ENCODE measurements around the gene ALDH1B1.

Gene ALDH1B1

DNA sequence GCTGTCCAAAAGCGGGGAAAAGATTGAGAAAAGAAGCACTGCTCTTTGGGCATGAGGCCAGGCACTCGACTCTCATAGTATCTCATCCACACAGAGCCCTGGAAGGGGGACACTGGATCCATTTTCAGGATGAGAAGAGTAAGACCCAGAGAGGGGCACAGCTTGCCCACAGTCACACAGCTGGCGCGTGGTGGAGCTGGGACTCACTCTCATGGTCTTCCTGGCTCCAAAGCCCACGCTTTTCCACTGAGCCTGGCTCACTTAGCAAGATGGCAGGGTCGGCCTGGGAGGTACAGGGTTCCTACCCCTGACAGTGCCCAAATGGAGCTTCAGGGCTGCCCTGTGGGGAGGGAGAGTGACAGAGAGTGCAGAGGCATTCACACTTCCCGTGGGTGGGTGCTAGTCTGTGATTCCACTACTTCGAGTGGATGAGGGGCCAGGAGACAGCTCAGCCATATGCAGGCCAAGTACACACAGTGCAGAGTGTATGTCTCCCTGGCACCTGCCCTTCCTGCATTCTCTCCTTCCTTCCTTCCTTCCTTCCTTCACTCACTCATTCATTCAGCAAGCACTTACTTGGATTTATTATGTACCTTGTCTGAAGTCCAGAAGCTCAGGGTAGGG lies 50.1 kb downstream of the ALDH1B1 start:
- no peaks in the 10 kb centered on the region for H3K9me3 ChIP-seq (ENCODE audit: low read depth, low read length)
- TF ChIP-seq EZH2 (IDR thresholded peaks at IDR 0.05) = no peak
- TF ChIP-seq FOXP2 (optimal IDR thresholded peaks at IDR 0.05; ENCODE audit: control extremely low read depth, extremely low read length, insufficient read depth) = no peak
- no peak for TF ChIP-seq POLR2AphosphoS5 (IDR thresholded peaks at IDR 0.05; ENCODE audit: borderline replicate concordance, low read depth, low read length)
- DNase-seq (ENCODE audit: low read depth, low spot score) = no peak
- H3K4me3 ChIP-seq = no peak overlapping the region
- H3K9ac ChIP-seq (ENCODE audit: insufficient read length) = no peak overlapping the region
- no peak overlapping the region for H3K27ac ChIP-seq
- no peaks in the 10 kb centered on the region for H3K36me3 ChIP-seq (ENCODE audit: insufficient read depth, low read length)

GRCh38 chr9:38443181-38443580 lies 50.7 kb downstream of the ALDH1B1 start:
- DNase-seq (ENCODE audit: low read depth, low spot score) = no peak
- Histone ChIP-seq H3K9me3 (ENCODE audit: low read depth, low read length) (no peaks in the 10 kb centered on the region), H3K36me3 (ENCODE audit: insufficient read depth, low read length) (no peaks in the 10 kb centered on the region), H3K9ac (ENCODE audit: insufficient read length) (no peak overlapping the region), H3K27ac (no peak overlapping the region), H3K4me3 (no peak overlapping the region)
- no peak for TF ChIP-seq EZH2 (IDR thresholded peaks at IDR 0.05)
- TF ChIP-seq FOXP2 (optimal IDR thresholded peaks at IDR 0.05; ENCODE audit: control extremely low read depth, extremely low read length, insufficient read depth) = no peak
- TF ChIP-seq POLR2AphosphoS5 (IDR thresholded peaks at IDR 0.05; ENCODE audit: borderline replicate concordance, low read depth, low read length) = no peak

GRCh38 chr9:38443597-38443996 lies 51.1 kb downstream of the ALDH1B1 start:
- TF ChIP-seq EZH2 (IDR thresholded peaks at IDR 0.05) (no peak), FOXP2 (optimal IDR thresholded peaks at IDR 0.05; ENCODE audit: control extremely low read depth, extremely low read length, insufficient read depth) (no peak), POLR2AphosphoS5 (IDR thresholded peaks at IDR 0.05; ENCODE audit: borderline replicate concordance, low read depth, low read length) (no peak)
- H3K9me3 ChIP-seq (ENCODE audit: low read depth, low read length) = no peaks in the 10 kb centered on the region
- no peak overlapping the region for H3K27ac ChIP-seq
- H3K36me3 ChIP-seq (ENCODE audit: insufficient read depth, low read length) = no peaks in the 10 kb centered on the region
- H3K4me3 ChIP-seq = no peak overlapping the region
- H3K9ac ChIP-seq (ENCODE audit: insufficient read length) = no peak overlapping the region
- no peak for DNase-seq (ENCODE audit: low read depth, low spot score)

GRCh38 chr9:38445154-38446043 lies 52.9 kb downstream of the ALDH1B1 start:
- TF ChIP-seq POLR2AphosphoS5 (IDR thresholded peaks at IDR 0.05; ENCODE audit: borderline replicate concordance, low read depth, low read length) (no peak), FOXP2 (optimal IDR thresholded peaks at IDR 0.05; ENCODE audit: control extremely low read depth, extremely low read length, insufficient read depth) (no peak), EZH2 (IDR thresholded peaks at IDR 0.05) (no peak)
- Histone ChIP-seq H3K27ac (no peak overlapping the region), H3K9ac (ENCODE audit: insufficient read length) (no peak overlapping the region), H3K4me3 (no peak overlapping the region), H3K36me3 (ENCODE audit: insufficient read depth, low read length) (no peaks in the 10 kb centered on the region), H3K9me3 (ENCODE audit: low read depth, low read length) (no peaks in the 10 kb centered on the region)
- no peak for DNase-seq (ENCODE audit: low read depth, low spot score)

DNA sequence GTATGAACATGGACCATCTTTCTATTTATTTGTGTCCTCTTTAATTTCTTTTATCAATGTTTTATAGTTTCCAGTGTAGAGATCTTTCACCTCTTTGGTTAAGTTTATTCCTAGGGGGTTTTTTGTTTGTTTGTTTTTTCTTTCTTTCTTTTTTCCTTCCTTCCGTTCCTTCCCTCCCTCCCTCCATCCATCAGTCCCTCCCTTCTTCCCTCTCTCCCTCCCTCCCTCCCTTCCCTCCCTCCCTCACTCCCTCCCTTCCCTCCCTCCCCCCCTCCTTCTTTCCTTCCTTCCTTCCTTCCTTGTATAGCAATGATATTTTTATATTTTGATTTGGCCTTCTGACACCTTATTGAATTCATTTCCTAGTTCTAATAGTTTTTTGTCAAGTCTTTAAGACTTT lies 55.2 kb downstream of the ALDH1B1 start:
- no peaks in the 10 kb centered on the region for H3K9me3 ChIP-seq (ENCODE audit: low read depth, low read length)
- H3K27ac ChIP-seq = no peak overlapping the region
- no peak for TF ChIP-seq EZH2 (IDR thresholded peaks at IDR 0.05)
- TF ChIP-seq FOXP2 (optimal IDR thresholded peaks at IDR 0.05; ENCODE audit: control extremely low read depth, extremely low read length, insufficient read depth) = no peak
- no peak for TF ChIP-seq POLR2AphosphoS5 (IDR thresholded peaks at IDR 0.05; ENCODE audit: borderline replicate concordance, low read depth, low read length)
- DNase-seq (ENCODE audit: low read depth, low spot score) = no peak
- no peak overlapping the region for H3K4me3 ChIP-seq
- no peaks in the 10 kb centered on the region for H3K36me3 ChIP-seq (ENCODE audit: insufficient read depth, low read length)
- H3K9ac ChIP-seq (ENCODE audit: insufficient read length) = no peak overlapping the region

Data from SK-N-MC (cell line).